Measurements from ENCODE around the gene GPBAR1.

The GPBAR1 gene

GRCh38 chr2:218312267-218312756 is 51.5 kb downstream of the GPBAR1 start:
- no peak overlapping the region for H2AFZ ChIP-seq (ENCODE audit: low read length)
- no peak for DNase-seq
- no peaks in the 10 kb centered on the region for H3K4me1 ChIP-seq (ENCODE audit: low read length)
- no peaks in the 10 kb centered on the region for H3K9me3 ChIP-seq (replicated peaks; ENCODE audit: insufficient read depth, low read length)
- no peak overlapping the region for H3K4me3 ChIP-seq (ENCODE audit: low read length)
- H3K27ac ChIP-seq (ENCODE audit: low read length), result no peak overlapping the region
- H3K9ac ChIP-seq (ENCODE audit: low read length), result no peak overlapping the region
- no peak overlapping the region for H3K4me2 ChIP-seq (ENCODE audit: low read depth, low read length)
- H3K36me3 ChIP-seq (replicated peaks; ENCODE audit: insufficient read depth, low read length), result no peaks in the 10 kb centered on the region
- no peaks in the 10 kb centered on the region for H3K9me2 ChIP-seq (replicated peaks; ENCODE audit: insufficient read depth, low read length)
- no peaks in the 10 kb centered on the region for H4K20me1 ChIP-seq (ENCODE audit: insufficient read depth, low read length)
- no peaks in the 10 kb centered on the region for H3K27me3 ChIP-seq (replicated peaks; ENCODE audit: insufficient read depth, low read length)
- H3F3A ChIP-seq (ENCODE audit: insufficient read depth, low read length), result no peaks in the 10 kb centered on the region
- no peaks in the 10 kb centered on the region for H3K79me2 ChIP-seq (ENCODE audit: low read length)
- TF ChIP-seq EZH2 (optimal IDR thresholded peaks at IDR 0.05; ENCODE audit: low read depth, low read length), result no peak
- TF ChIP-seq EZH2phosphoT487 (IDR thresholded peaks at IDR 0.05; ENCODE audit: low read length), result no peak
- TF ChIP-seq CTCF (IDR thresholded peaks at IDR 0.05; ENCODE audit: low read length), result no peak

GRCh38 chr2:218313356-218313755 is 52.5 kb downstream of the GPBAR1 start:
- Histone ChIP-seq H4K20me1 (ENCODE audit: insufficient read depth, low read length) (no peaks in the 10 kb centered on the region), H3K27me3 (replicated peaks; ENCODE audit: insufficient read depth, low read length) (no peaks in the 10 kb centered on the region), H2AFZ (ENCODE audit: low read length) (no peak overlapping the region), H3K79me2 (ENCODE audit: low read length) (no peaks in the 10 kb centered on the region), H3F3A (ENCODE audit: insufficient read depth, low read length) (no peaks in the 10 kb centered on the region), H3K27ac (ENCODE audit: low read length) (no peak overlapping the region), H3K4me3 (ENCODE audit: low read length) (no peak overlapping the region), H3K4me2 (ENCODE audit: low read depth, low read length) (no peak overlapping the region), H3K9me2 (replicated peaks; ENCODE audit: insufficient read depth, low read length) (no peaks in the 10 kb centered on the region), H3K36me3 (replicated peaks; ENCODE audit: insufficient read depth, low read length) (no peaks in the 10 kb centered on the region), H3K9ac (ENCODE audit: low read length) (no peak overlapping the region), H3K4me1 (ENCODE audit: low read length) (no peaks in the 10 kb centered on the region), H3K9me3 (replicated peaks; ENCODE audit: insufficient read depth, low read length) (no peaks in the 10 kb centered on the region)
- TF ChIP-seq CTCF (IDR thresholded peaks at IDR 0.05; ENCODE audit: low read length) (no peak), EZH2 (optimal IDR thresholded peaks at IDR 0.05; ENCODE audit: low read depth, low read length) (no peak), EZH2phosphoT487 (IDR thresholded peaks at IDR 0.05; ENCODE audit: low read length) (no peak)
- no peak for DNase-seq
